ENCODE measurements around the gene CLCN2.

Gene CLCN2

GRCh38 chr3:184366619-184367289, 5.3 kb upstream of the CLCN2 start:
- TF ChIP-seq CTCF (IDR thresholded peaks at IDR 0.05; ENCODE audit: low read depth, low read length), result no peak
- H3K4me3 ChIP-seq (ENCODE audit: low read depth, low read length), result no peak overlapping the region

GRCh38 chr3:184362668-184363546, 1.5 kb upstream of the CLCN2 start:
- H3K4me3 ChIP-seq (ENCODE audit: low read depth, low read length), result peak overlapping the region; percentile 67
- TF ChIP-seq CTCF (IDR thresholded peaks at IDR 0.05; ENCODE audit: low read depth, low read length), result peak; percentile 34

GRCh38 chr3:184361932-184362667, 695 bp upstream of the CLCN2 start:
- no peak for TF ChIP-seq CTCF (IDR thresholded peaks at IDR 0.05; ENCODE audit: low read depth, low read length)

GRCh38 chr3:184360929-184361531, 375 bp downstream of the CLCN2 start:
- peak overlapping the region; percentile 67 for H3K4me3 ChIP-seq (ENCODE audit: low read depth, low read length)
- no peak for TF ChIP-seq CTCF (IDR thresholded peaks at IDR 0.05; ENCODE audit: low read depth, low read length)

More at GRCh38 chr3:184361932-184362667, 695 bp upstream of the CLCN2 start:
- H3K4me3 ChIP-seq (ENCODE audit: low read depth, low read length), result peak overlapping the region; percentile 67

- no peak for TF ChIP-seq CTCF (IDR thresholded peaks at IDR 0.05; ENCODE audit: low read depth, low read length)
- peak overlapping the region; percentile 67 for H3K4me3 ChIP-seq (ENCODE audit: low read depth, low read length)
Measured at GRCh38 chr3:184360070-184360928, 1.1 kb downstream of the CLCN2 start.

GRCh38 chr3:184359610-184360009, 1.8 kb downstream of the CLCN2 start:
- H3K4me3 ChIP-seq (ENCODE audit: low read depth, low read length), result no peak overlapping the region
- TF ChIP-seq CTCF (IDR thresholded peaks at IDR 0.05; ENCODE audit: low read depth, low read length), result no peak
